SU-DHL-6 (cell line): ENCODE measurements around the gene AGPS.

Experiments
- H2AFZ ChIP-seq: fragments of 200-600 bp; sonication (generic); 2 replicates; pipeline ENCODE4 v1.6.1; 2014; ENCODE audit warnings: low read depth, mild to moderate bottlenecking, moderate library complexity, mixed read lengths, antibody characterized with exemption, low read length; ENCODE audit not compliant: severe bottlenecking
- H3F3A ChIP-seq: fragments of 200-600 bp; shearing (Covaris generic); 2 replicates; pipeline ENCODE4 v1.6.0; 2016; ENCODE audit warnings: antibody characterized with exemption, mild to moderate bottlenecking; ENCODE audit not compliant: insufficient read depth
- H3K27ac ChIP-seq: fragments of 200-600 bp; sonication (generic); 2 replicates; pipeline ENCODE4 v1.5.1; 2016; ENCODE audit warnings: low read depth, mild to moderate bottlenecking, low read length, moderate library complexity, mixed read lengths
- H3K27me3 ChIP-seq: fragments of 200-600 bp; sonication (generic), shearing (Covaris generic); 2 replicates; pipeline ENCODE4 v1.6.0; 2014; ENCODE audit warnings: mild to moderate bottlenecking, low read length
- H3K36me3 ChIP-seq: fragments of 200-600 bp; sonication (generic); 2 replicates; pipeline ENCODE4 v1.6.1; 2014; ENCODE audit warnings: mild to moderate bottlenecking, low read length, mixed read lengths
- H3K4me2 ChIP-seq: fragments of 300-600, 200-600 bp; shearing (Covaris generic), sonication (generic); 2 replicates; pipeline ENCODE4 v1.6.0; 2014; ENCODE audit warnings: low read length, low read depth, mild to moderate bottlenecking; ENCODE audit not compliant: poor library complexity, severe bottlenecking
- H3K4me3 ChIP-seq: fragments of 200-600 bp; sonication (generic); 2 replicates; pipeline ENCODE4 v1.5.1; 2014; ENCODE audit warnings: antibody characterized with exemption, low read length, mild to moderate bottlenecking, mixed read lengths; ENCODE audit not compliant: insufficient read depth, poor library complexity, severe bottlenecking
- H3K79me2 ChIP-seq: fragments of 200-600 bp; sonication (generic); 2 replicates; pipeline ENCODE4 v1.6.1; 2014; ENCODE audit warnings: mild to moderate bottlenecking, low read length, moderate library complexity; ENCODE audit not compliant: insufficient read depth
- H3K9ac ChIP-seq: fragments of 200-600 bp; sonication (generic); 2 replicates; pipeline ENCODE4 v1.7.0; 2014; ENCODE audit warnings: mild to moderate bottlenecking, low read length
- H3K9me2 ChIP-seq: fragments of 200-600 bp; sonication (generic); replicated peaks from 2 replicates; pipeline ENCODE4 v1.6.1; 2014; ENCODE audit warnings: low read length; ENCODE audit not compliant: insufficient read depth
- H3K9me3 ChIP-seq: fragments of 200-600 bp; sonication (generic); 2 replicates; pipeline ENCODE4 v1.6.1; 2014; ENCODE audit warnings: low read length, mixed read lengths; ENCODE audit not compliant: insufficient read depth
- H4K20me1 ChIP-seq: fragments of 200-600 bp; sonication (generic); 2 replicates; pipeline ENCODE4 v1.6.1; 2014; ENCODE audit warnings: low read depth, mild to moderate bottlenecking, antibody characterized with exemption, low read length, moderate library complexity, mixed read lengths
- EZH2phosphoT487 ChIP-seq: fragments of 200-600 bp; sonication (generic), shearing (Covaris generic); conservative IDR thresholded peaks from 2 replicates; pipeline ENCODE4 v1.6.1; 2018; ENCODE audit warnings: mild to moderate bottlenecking, antibody characterized with exemption, low read length, moderate library complexity, mixed read lengths
- TF ChIP-seq, protein P1 (sequence below): fragments of 200-600 bp; sonication (generic); IDR thresholded peaks from one replicate; pipeline ENCODE4 v1.5.1; 2017; ENCODE audit warnings: antibody characterized with exemption, mild to moderate bottlenecking, low read length, moderate library complexity; ENCODE audit not compliant: insufficient read depth, poor library complexity, severe bottlenecking

Gene AGPS

GRCh38 chr2:177535000-177535399, 142.4 kb downstream of the AGPS start:
- TF ChIP-seq, protein P1, sequence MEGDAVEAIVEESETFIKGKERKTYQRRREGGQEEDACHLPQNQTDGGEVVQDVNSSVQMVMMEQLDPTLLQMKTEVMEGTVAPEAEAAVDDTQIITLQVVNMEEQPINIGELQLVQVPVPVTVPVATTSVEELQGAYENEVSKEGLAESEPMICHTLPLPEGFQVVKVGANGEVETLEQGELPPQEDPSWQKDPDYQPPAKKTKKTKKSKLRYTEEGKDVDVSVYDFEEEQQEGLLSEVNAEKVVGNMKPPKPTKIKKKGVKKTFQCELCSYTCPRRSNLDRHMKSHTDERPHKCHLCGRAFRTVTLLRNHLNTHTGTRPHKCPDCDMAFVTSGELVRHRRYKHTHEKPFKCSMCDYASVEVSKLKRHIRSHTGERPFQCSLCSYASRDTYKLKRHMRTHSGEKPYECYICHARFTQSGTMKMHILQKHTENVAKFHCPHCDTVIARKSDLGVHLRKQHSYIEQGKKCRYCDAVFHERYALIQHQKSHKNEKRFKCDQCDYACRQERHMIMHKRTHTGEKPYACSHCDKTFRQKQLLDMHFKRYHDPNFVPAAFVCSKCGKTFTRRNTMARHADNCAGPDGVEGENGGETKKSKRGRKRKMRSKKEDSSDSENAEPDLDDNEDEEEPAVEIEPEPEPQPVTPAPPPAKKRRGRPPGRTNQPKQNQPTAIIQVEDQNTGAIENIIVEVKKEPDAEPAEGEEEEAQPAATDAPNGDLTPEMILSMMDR: no peak
- TF ChIP-seq EZH2phosphoT487: no peak
- Histone ChIP-seq H3K4me2 (no peak overlapping the region), H3K27ac (no peak overlapping the region)

DNA sequence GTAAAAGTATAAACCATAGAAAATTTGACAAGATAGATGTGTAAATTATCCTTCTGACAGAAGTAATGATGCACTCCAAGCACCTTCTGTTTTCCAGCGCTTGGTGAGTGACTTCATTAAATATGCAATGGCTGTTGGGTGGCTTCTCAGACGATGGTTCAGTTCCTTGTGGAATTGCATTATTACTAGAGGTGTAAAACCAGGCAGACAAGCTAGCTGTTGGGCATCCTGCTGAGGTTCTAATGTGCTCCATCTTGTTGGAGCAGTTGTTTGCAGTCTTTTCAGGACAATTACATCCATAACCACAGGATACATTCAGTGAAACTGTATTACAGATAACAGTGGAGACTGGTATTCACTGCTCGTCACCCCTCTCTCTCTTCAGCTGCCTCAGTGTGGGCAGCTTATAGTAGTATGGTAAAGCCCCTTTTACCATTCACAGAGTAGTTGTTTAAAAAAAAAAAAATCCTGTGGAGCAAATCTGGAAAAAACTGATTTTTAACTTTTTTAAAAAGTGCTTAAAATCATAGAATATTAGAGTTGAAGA, 143.5 kb downstream of the AGPS start:
- TF ChIP-seq EZH2phosphoT487: no peak
- TF ChIP-seq, protein P1: no peak
- no peaks in the 10 kb centered on the region for H3K9me3 ChIP-seq
- H3K27ac ChIP-seq: no peak overlapping the region
- no peak overlapping the region for H3K9ac ChIP-seq
- H3K27me3 ChIP-seq: no peaks in the 10 kb centered on the region
- no peaks in the 10 kb centered on the region for H3K9me2 ChIP-seq
- no peaks in the 10 kb centered on the region for H3F3A ChIP-seq
- H3K4me2 ChIP-seq: no peak overlapping the region
- no peak overlapping the region for H2AFZ ChIP-seq
- H3K79me2 ChIP-seq: no peaks in the 10 kb centered on the region
- H3K4me3 ChIP-seq: no peak overlapping the region
- no peaks in the 10 kb centered on the region for H4K20me1 ChIP-seq
- peaks cover 3% of the 10 kb centered on the region; the same call in 1 of the 2 replicates for H3K36me3 ChIP-seq

More at GRCh38 chr2:177535000-177535399, 142.4 kb downstream of the AGPS start:
- no peak overlapping the region for H2AFZ ChIP-seq
- no peaks in the 10 kb centered on the region for H3F3A ChIP-seq
- no peaks in the 10 kb centered on the region for H3K27me3 ChIP-seq
- H4K20me1 ChIP-seq: no peaks in the 10 kb centered on the region
- no peak overlapping the region for H3K9ac ChIP-seq
- no peaks in the 10 kb centered on the region for H3K9me2 ChIP-seq
- H3K79me2 ChIP-seq: no peaks in the 10 kb centered on the region
- no peaks in the 10 kb centered on the region for H3K9me3 ChIP-seq
- H3K36me3 ChIP-seq: peaks cover 3% of the 10 kb centered on the region; the same call in 1 of the 2 replicates
- H3K4me3 ChIP-seq: no peak overlapping the region

DNA sequence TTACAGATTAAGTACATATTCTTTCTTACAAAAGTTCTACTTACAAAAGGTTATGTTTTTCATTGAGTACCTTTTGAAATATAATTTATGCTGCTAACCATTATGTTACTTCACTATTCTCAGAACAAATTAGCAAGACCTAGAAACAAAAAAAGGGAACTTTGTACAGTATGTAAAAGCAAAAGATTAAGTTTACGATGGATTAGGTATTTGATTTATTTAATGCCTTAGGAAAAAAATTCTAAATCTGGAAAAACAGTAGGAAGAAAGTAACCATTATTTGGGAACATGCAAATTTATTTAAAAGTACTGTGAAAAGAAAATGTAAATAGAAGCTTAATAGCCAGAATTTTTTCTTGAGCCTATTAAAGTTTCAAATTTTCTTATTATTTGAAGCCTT, 144.6 kb downstream of the AGPS start:
- no peaks in the 10 kb centered on the region for H3K79me2 ChIP-seq
- H3K36me3 ChIP-seq: peaks cover 3% of the 10 kb centered on the region; the same call in 1 of the 2 replicates
- no peak overlapping the region for H2AFZ ChIP-seq
- H3K4me2 ChIP-seq: no peak overlapping the region
- H3K27me3 ChIP-seq: no peaks in the 10 kb centered on the region
- no peak overlapping the region for H3K9ac ChIP-seq
- TF ChIP-seq, protein P1: no peak
- TF ChIP-seq EZH2phosphoT487: no peak
- no peaks in the 10 kb centered on the region for H3K9me3 ChIP-seq
- H3K4me3 ChIP-seq: no peak overlapping the region
- H3K9me2 ChIP-seq: no peaks in the 10 kb centered on the region
- H3F3A ChIP-seq: no peaks in the 10 kb centered on the region
- no peak overlapping the region for H3K27ac ChIP-seq
- no peaks in the 10 kb centered on the region for H4K20me1 ChIP-seq
